Measurements from ENCODE around the gene METTL25B. TPM values are rescaled to one million over a fixed set of nuclear protein-coding genes. Genes with fewer than 3 reads are reported as not detected.

Gene METTL25B
- total and polyA plus RNA-seq, 8 donors: 16.8 to 64.9 (median 19.6) TPM

- H3K9me3 ChIP-seq: no peaks in the 10 kb centered on the region
- 37 to 39% methylated on average over 9 of the region's 9 CpGs for WGBS, 2 donors
- TF ChIP-seq CTCF (IDR thresholded peaks at IDR 0.05): no peak
- ATAC-seq (peak in 1 of 4 donors; percentile 28), FAIRE-seq (no peak), DNase-seq (no peak)
- no peaks in the 10 kb centered on the region for H3K36me3 ChIP-seq
- intact Hi-C loops (cut with DNase I): no loop called here
- peaks cover 9 to 31% (median 10%) of the 10 kb centered on the region in 3 donors for H3K4me1 ChIP-seq
- no peak overlapping the region for H3K4me3 ChIP-seq
- H3K27me3 ChIP-seq: no peaks in the 10 kb centered on the region
- no peak overlapping the region for H3K27ac ChIP-seq
These were observed 44.6 kb downstream of the METTL25B start for GRCh38 chr1:156772728-156773497.

DNA sequence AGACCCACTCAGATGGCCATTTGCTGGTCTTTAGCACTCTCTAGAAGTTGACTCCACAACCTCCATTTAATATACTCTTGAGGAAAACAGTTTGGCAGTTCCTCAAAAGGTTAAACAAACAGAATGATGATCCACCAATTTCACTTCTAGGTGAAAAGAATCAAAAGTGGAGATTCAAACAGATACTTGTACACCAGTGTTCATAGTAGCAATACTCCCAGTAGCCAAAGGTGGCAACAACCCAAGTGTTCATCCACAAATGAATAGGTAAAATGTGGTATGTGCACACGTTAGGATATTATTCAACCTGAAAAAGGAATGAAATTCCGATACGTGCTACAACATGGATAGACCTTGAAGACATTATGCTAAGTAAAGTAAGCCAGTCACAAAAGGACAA lies 45.3 kb downstream of the METTL25B start:
- 93 to 94% methylated on average over 3 of the region's 3 CpGs for WGBS, 2 donors
- FAIRE-seq (no peak), DNase-seq (no peak)

DNA sequence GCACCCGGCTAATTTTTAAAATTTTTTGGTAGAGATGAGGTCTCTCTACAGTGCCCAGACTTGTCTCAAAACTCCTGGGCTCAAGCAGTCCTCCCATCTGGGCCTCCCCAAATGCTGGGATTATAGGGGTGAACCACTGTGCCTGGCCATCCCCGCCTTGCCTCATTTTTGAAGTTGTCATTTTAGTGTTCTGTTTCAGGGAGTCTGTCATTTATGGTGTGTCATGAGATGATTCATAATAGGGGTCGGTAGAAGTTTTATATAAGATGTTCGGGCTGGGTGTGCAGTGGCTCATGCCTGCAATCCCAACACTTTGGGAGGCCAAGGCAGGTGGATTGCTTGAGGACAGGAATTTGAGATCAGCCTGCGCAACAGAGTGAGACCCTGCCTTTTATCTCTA lies 47.5 kb downstream of the METTL25B start:
- Histone ChIP-seq H3K4me3 (no peak overlapping the region), H3K4me1 (peaks cover 0 to 15% (median 0%) of the 10 kb centered on the region in 3 donors), H3K27me3 (no peaks in the 10 kb centered on the region), H3K27ac (no peak overlapping the region), H3K9me3 (no peaks in the 10 kb centered on the region), H3K36me3 (no peaks in the 10 kb centered on the region)
- intact Hi-C loops (cut with DNase I): no loop called here
- DNase-seq (no peak), FAIRE-seq (no peak), ATAC-seq (no peak)
- 84 to 85% methylated on average over 5 of the region's 5 CpGs for WGBS, 2 donors
- TF ChIP-seq CTCF (IDR thresholded peaks at IDR 0.05): no peak

More for the DNA sequence above, 45.3 kb downstream of the METTL25B start:
- no peak for TF ChIP-seq CTCF (IDR thresholded peaks at IDR 0.05)
- H3K36me3 ChIP-seq: no peaks in the 10 kb centered on the region
- intact Hi-C loops (cut with DNase I): no loop called here
- ATAC-seq: no peak
- no peak overlapping the region for H3K4me3 ChIP-seq
- no peak overlapping the region for H3K27ac ChIP-seq
- H3K9me3 ChIP-seq: no peaks in the 10 kb centered on the region
- peaks cover 9 to 29% (median 10%) of the 10 kb centered on the region in 3 donors for H3K4me1 ChIP-seq
- no peaks in the 10 kb centered on the region for H3K27me3 ChIP-seq

DNA sequence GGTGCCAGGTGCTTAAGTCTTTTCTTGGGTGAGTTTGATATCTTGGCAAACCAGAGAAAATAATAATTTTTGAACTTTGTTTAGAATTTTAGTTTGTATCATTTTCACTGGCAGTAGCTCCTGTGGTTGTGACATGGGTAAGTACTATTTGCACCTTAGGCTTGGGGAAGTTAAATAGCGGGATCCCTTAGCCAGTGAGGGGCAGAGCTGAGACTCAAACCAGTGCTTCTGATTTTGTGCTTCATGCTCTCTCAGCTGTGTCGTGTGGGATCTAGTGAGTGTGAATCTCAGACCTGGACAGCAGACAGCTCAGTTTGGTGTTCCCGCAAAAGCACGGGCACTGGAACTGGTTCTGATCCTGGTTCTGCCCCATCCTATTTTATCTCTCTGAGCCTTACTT lies 48.7 kb downstream of the METTL25B start:
- H3K9me3 ChIP-seq: no peaks in the 10 kb centered on the region
- H3K36me3 ChIP-seq: no peaks in the 10 kb centered on the region
- H3K4me3 ChIP-seq: no peak overlapping the region
- 64 to 73% methylated on average over 4 of the region's 4 CpGs for WGBS, 2 donors
- peaks cover 0 to 14% (median 0%) of the 10 kb centered on the region in 3 donors for H3K4me1 ChIP-seq
- no peak for ATAC-seq
- FAIRE-seq: no peak
- TF ChIP-seq CTCF (IDR thresholded peaks at IDR 0.05): no peak
- no peak overlapping the region for H3K27ac ChIP-seq
- no peaks in the 10 kb centered on the region for H3K27me3 ChIP-seq
- intact Hi-C loops (cut with DNase I): no loop called here
- DNase-seq: no peak

DNA sequence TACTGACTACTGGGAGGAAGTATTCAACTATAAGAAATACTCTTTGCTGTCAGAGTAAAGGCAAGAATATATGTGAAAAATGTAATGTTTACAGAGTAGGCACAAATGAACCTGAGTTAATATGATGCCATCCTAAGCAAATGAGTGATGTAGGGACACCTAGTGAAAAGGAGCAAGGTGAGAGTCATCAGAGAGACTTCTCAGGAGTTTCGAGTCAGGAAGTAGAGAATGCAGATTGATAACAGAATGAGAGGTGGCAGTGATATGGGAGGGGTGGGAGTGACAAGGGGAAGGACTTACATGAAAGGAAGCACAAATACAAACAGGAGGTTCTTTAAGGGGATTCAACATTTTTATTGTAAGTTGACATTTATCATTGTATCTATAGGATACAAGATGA lies 49.3 kb downstream of the METTL25B start:
- no peak overlapping the region for H3K27ac ChIP-seq
- no peaks in the 10 kb centered on the region for H3K36me3 ChIP-seq
- TF ChIP-seq CTCF (IDR thresholded peaks at IDR 0.05): no peak
- no peaks in the 10 kb centered on the region for H3K27me3 ChIP-seq
- 3 to 11% methylated on average over 1 of the region's 1 CpG for WGBS, 2 donors
- DNase-seq: no peak
- no peaks in the 10 kb centered on the region for H3K9me3 ChIP-seq
- H3K4me1 ChIP-seq: peaks cover 0 to 11% (median 0%) of the 10 kb centered on the region in 3 donors
- no peak overlapping the region for H3K4me3 ChIP-seq
- ATAC-seq: no peak
- intact Hi-C loops (cut with DNase I): no loop called here
- no peak for FAIRE-seq

Data from pancreas (tissue), 10 donors.